HG02870 (cell line): ENCODE data around the gene PARVA.
"Not testable (repeated sequence)": the region's sequence is repeated elsewhere in the genome, so short reads cannot be mapped to it uniquely, and the experiment has no call there.

Experiments used
- ATAC-seq: cut with Tn5 transposase; IDR thresholded peaks from one replicate; pipeline ENCODE4 v1.9.1; 2021; ENCODE audit warnings: mild to moderate bottlenecking, moderate library complexity; ENCODE audit not compliant: unreplicated experiment

Gene PARVA

GRCh38 chr11:12496181-12497025, 119.0 kb downstream of the PARVA start:
- ATAC-seq: no peak

- ATAC-seq: no peak
Observed at GRCh38 chr11:12497431-12497830, 120.1 kb downstream of the PARVA start.

GRCh38 chr11:12499071-12499470, 121.7 kb downstream of the PARVA start:
- ATAC-seq: no peak

GRCh38 chr11:12502046-12502445, 124.7 kb downstream of the PARVA start:
- ATAC-seq: no peak

GRCh38 chr11:12503039-12503484, 125.7 kb downstream of the PARVA start:
- no peak for ATAC-seq

- no peak for ATAC-seq
Observed at GRCh38 chr11:12503886-12504285, 126.5 kb downstream of the PARVA start.

- no peak for ATAC-seq
Observed at GRCh38 chr11:12505183-12505582, 127.8 kb downstream of the PARVA start.

GRCh38 chr11:12506404-12506921, 129.1 kb downstream of the PARVA start:
- no peak for ATAC-seq

- ATAC-seq: no peak
Observed at GRCh38 chr11:12507391-12507790, 130.0 kb downstream of the PARVA start.

- no peak for ATAC-seq
Observed at GRCh38 chr11:12508151-12508751, 130.9 kb downstream of the PARVA start.

- ATAC-seq: no peak
Observed at GRCh38 chr11:12509371-12509770, 132.0 kb downstream of the PARVA start.

GRCh38 chr11:12512132-12512531, 134.8 kb downstream of the PARVA start:
- no peak for ATAC-seq

GRCh38 chr11:12512826-12513395, 135.5 kb downstream of the PARVA start:
- no peak for ATAC-seq

GRCh38 chr11:12516387-12517105, 139.2 kb downstream of the PARVA start:
- ATAC-seq: no peak

GRCh38 chr11:12517306-12517705, 139.9 kb downstream of the PARVA start:
- no peak for ATAC-seq

GRCh38 chr11:12517741-12518140, 140.4 kb downstream of the PARVA start:
- ATAC-seq: no peak

- ATAC-seq: no peak
Observed at GRCh38 chr11:12518606-12519385, 141.4 kb downstream of the PARVA start.

- ATAC-seq: no peak
Observed at GRCh38 chr11:12520054-12520453, 142.7 kb downstream of the PARVA start.

- ATAC-seq: not testable (repeated sequence)
Observed at GRCh38 chr11:12520576-12520975, 143.2 kb downstream of the PARVA start.

GRCh38 chr11:12523180-12523924, 146.0 kb downstream of the PARVA start:
- no peak for ATAC-seq
